SH-SY5Y (cell line): ENCODE measurements around the gene INTS7.

Experiments used
- GATA2 ChIP-seq: IDR thresholded peaks from 2 replicates; pipeline ENCODE4 v1.6.1; 2011; ENCODE audit warnings: mild to moderate bottlenecking, low read depth, low read length
- GATA3 ChIP-seq: IDR thresholded peaks from 2 replicates; pipeline ENCODE4 v1.6.1; 2011; ENCODE audit warnings: low read depth, mild to moderate bottlenecking, low read length, moderate library complexity

DNA sequence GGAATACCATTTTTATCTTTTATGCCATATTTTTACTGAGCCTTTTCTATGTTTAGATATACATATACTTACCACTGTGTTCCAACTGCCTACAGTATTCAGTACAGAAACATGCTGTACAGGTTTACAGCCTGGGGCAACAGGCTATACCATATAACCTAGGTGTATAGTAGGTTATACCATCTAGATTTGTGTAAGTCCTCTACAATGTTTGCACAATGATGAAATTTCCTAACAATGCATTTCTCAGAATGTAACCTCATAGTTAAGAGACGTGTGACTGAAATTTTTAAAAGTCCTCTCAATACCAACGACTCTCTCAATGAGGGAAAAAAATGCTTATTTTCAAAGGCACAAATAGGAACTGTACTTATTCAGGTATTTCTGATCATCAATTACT lies 21.7 kb downstream of the INTS7 start:
- TF ChIP-seq GATA3, result no peak
- TF ChIP-seq GATA2, result no peak
